Bronchial epithelial cell (primary cell): ENCODE results near the gene BARHL1. TPM values are rescaled to one million over a fixed set of nuclear protein-coding genes. Genes with fewer than 3 reads are reported as not detected.

Experiments used
- total RNA-seq: library from RNA; depleted of rRNA; stranded (reverse); fragments of >200 nt; gene quantifications from 2 replicates; pipeline ENCODE4 v1.2.1, GENCODE V29; 2014

Gene BARHL1
- total RNA-seq, 1 donor from 2014 or later: not detected

Other genes with a start within 250 kb of the BARHL1 start
- 72.1 and 73.9 TPM in 2 replicates for gene SETX, start 227.6 kb upstream of the BARHL1 start, total RNA-seq
- 7.1 and 10.5 TPM in 2 replicates for gene TTF1, start 175.8 kb upstream of the BARHL1 start, total RNA-seq
- not detected in 2 replicates for gene CFAP77, start 172.4 kb upstream of the BARHL1 start, total RNA-seq
- gene DDX31, start 87.4 kb downstream of the BARHL1 start, total RNA-seq: 11.1 and 15.8 TPM in 2 replicates
- gene GTF3C4, start 87.9 kb downstream of the BARHL1 start, total RNA-seq: 9.5 and 9.7 TPM in 2 replicates